ENCODE results near the gene PARD3.

DNA sequence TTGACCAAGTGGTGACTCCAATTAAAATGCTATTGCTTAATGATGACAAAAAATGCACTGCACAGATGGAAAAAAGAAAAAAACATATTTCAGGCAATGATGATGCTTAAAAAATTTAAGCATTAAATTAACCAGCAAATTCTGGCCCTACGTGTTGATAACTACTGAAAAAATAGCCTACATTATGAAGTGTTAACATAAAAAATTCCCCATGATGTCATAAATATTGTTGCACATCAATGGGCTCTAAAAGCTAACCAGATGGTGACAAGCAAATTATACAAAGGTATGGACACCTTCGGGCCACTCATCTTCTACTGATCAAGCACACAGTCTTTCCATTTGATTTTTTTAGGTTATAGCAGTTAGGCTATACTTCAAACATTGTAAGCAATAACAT is 267.4 kb downstream of the PARD3 start:
- TF ChIP-seq, protein P1, sequence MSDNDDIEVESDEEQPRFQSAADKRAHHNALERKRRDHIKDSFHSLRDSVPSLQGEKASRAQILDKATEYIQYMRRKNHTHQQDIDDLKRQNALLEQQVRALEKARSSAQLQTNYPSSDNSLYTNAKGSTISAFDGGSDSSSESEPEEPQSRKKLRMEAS (IDR thresholded peaks at IDR 0.05): no peak
- TF ChIP-seq JUND (IDR thresholded peaks at IDR 0.05) (no peak), EGR1 (IDR thresholded peaks at IDR 0.05; ENCODE audit: low read depth) (no peak)
- TF ChIP-seq, protein P2, sequence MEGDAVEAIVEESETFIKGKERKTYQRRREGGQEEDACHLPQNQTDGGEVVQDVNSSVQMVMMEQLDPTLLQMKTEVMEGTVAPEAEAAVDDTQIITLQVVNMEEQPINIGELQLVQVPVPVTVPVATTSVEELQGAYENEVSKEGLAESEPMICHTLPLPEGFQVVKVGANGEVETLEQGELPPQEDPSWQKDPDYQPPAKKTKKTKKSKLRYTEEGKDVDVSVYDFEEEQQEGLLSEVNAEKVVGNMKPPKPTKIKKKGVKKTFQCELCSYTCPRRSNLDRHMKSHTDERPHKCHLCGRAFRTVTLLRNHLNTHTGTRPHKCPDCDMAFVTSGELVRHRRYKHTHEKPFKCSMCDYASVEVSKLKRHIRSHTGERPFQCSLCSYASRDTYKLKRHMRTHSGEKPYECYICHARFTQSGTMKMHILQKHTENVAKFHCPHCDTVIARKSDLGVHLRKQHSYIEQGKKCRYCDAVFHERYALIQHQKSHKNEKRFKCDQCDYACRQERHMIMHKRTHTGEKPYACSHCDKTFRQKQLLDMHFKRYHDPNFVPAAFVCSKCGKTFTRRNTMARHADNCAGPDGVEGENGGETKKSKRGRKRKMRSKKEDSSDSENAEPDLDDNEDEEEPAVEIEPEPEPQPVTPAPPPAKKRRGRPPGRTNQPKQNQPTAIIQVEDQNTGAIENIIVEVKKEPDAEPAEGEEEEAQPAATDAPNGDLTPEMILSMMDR (IDR thresholded peaks at IDR 0.05 in 2 of 3, conservative IDR thresholded peaks at IDR 0.05 in 1 of 3; ENCODE audit: borderline replicate concordance in 1 of 3, insufficient read depth in 1 of 3, low read depth in 2 of 3, low read length in 2 of 3): no peak

All from HCT116 (cell line).